Measurements from ENCODE around the gene RAB33B. TPM values are rescaled to one million over a fixed set of nuclear protein-coding genes. Genes with fewer than 3 reads are reported as not detected.
A peak's percentile ranks its signal among the peaks of the same experiment; 100 is the strongest.
"Not testable (repeated sequence)": the region's sequence is repeated elsewhere in the genome, so short reads cannot be mapped to it uniquely, and the experiment has no call there.

The RAB33B gene
- polyA plus RNA-seq, 3 donors from 2014 or later, result 2.8 to 6.8 (median 3.8) TPM

- Mint-ChIP-seq H3K9me3 (no peaks in the 10 kb centered on the region), H3K4me1 (peaks cover 45 to 52% of the 10 kb centered on the region in 2 donors), H3K36me3 (peaks cover 0 to 4% (median 0%) of the 10 kb centered on the region in 3 donors), H3K27ac (peak overlapping the region; percentile 96 to 99 (median 98)), H3K4me3 (peak overlapping the region in 2 of 5 donors; percentile 31 to 97), H3K27me3 (ENCODE audit: low read depth in 3 of 3) (peaks cover 9 to 15% (median 15%) of the 10 kb centered on the region in 3 donors)
- no peak for DNase-seq
These were observed 1.9 kb upstream of the RAB33B start for GRCh38 chr4:139451997-139452396.

DNA sequence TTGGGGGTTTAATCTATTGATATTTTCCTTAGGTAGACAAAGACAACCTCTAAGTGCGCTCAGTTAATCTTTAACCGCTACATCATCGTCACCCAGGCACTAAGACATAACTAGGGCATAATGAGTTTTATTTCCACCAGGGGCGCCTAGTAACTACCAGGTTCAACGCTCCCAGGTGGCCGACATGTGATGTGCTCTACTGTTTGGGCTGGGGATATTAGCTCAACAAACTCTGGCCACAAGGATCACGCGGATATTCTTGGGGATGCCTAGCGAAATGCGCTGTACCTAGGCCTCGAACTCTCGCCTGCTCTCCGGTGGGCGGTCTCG lies 915 bp upstream of the RAB33B start:
- H3K36me3 Mint-ChIP-seq, result peaks cover 0 to 4% (median 0%) of the 10 kb centered on the region in 3 donors
- H3K4me3 Mint-ChIP-seq, result peak overlapping the region; percentile 93 to 98 (median 97)
- H3K4me1 Mint-ChIP-seq, result peaks cover 50 to 62% of the 10 kb centered on the region in 2 donors
- peaks cover 11 to 15% (median 15%) of the 10 kb centered on the region in 3 donors for H3K27me3 Mint-ChIP-seq (ENCODE audit: low read depth in 3 of 3)
- H3K27ac Mint-ChIP-seq, result peak overlapping the region; percentile 96 to 99 (median 98)
- no peak for DNase-seq
- no peaks in the 10 kb centered on the region for H3K9me3 Mint-ChIP-seq

DNA sequence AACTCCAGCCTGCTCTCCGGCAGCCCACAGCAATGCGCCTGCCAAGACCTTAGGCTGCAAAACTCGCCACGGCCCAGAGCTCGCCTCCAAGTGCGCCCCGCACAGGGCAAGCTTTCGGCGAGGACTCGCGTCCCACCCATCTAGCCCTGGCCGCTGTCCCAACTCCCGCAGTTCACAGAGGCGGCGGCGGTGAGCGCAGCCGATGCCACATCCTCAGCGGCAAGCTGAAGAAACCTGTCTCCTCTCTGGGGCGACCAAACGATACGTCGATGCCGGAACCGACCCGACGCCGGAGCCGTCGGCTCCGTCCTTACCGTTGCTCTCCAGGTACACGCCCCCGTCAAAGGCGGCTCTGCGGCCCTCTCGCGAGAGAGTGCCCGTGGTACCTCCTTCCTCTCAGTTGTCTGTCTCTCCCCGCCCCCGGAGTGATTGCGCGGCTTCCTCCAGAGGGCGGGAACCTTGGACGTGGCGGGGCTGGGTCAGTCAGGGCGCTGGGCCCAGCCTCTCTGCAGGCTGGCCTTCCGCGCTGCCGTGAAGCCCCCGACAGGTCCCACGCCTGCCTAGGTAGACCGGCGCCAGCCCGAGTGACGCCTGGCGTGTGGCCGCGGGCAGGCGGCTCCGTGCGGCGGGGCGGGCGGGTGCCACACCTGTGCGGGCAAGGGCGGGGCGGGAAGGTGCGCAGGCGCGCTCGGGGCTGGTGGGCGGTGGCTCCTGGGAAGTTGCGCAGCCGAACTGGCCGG lies 380 bp upstream of the RAB33B start:
- H3K36me3 Mint-ChIP-seq, result peaks cover 0 to 3% (median 0%) of the 10 kb centered on the region in 3 donors
- H3K9me3 Mint-ChIP-seq, result no peaks in the 10 kb centered on the region
- peak; percentile 96 to 97 (median 97) for DNase-seq
- peaks cover 11 to 15% (median 15%) of the 10 kb centered on the region in 3 donors for H3K27me3 Mint-ChIP-seq (ENCODE audit: low read depth in 3 of 3)
- H3K4me3 Mint-ChIP-seq, result peak overlapping the region; percentile 93 to 98 (median 97)
- H3K27ac Mint-ChIP-seq, result peak overlapping the region; percentile 96 to 99 (median 98)
- peaks cover 55 to 67% of the 10 kb centered on the region in 2 donors for H3K4me1 Mint-ChIP-seq

- H3K27ac Mint-ChIP-seq, result peak overlapping the region; percentile 91 to 98 (median 94)
- no peaks in the 10 kb centered on the region for H3K9me3 Mint-ChIP-seq
- peaks cover 68 to 76% of the 10 kb centered on the region in 2 donors for H3K4me1 Mint-ChIP-seq
- peaks cover 11 to 15% (median 15%) of the 10 kb centered on the region in 3 donors for H3K27me3 Mint-ChIP-seq (ENCODE audit: low read depth in 3 of 3)
- no peaks in the 10 kb centered on the region for H3K36me3 Mint-ChIP-seq
- DNase-seq, result no peak
- H3K4me3 Mint-ChIP-seq, result peak overlapping the region; percentile 93 to 98 (median 97)
These were observed 1.2 kb downstream of the RAB33B start for GRCh38 chr4:139455126-139455538.

GRCh38 chr4:139457318-139457717 lies 3.4 kb downstream of the RAB33B start:
- no peak for DNase-seq
- Mint-ChIP-seq H3K27me3 (ENCODE audit: low read depth in 3 of 3) (peaks cover 11 to 15% (median 15%) of the 10 kb centered on the region in 3 donors), H3K9me3 (no peaks in the 10 kb centered on the region), H3K4me3 (no peak overlapping the region), H3K36me3 (no peaks in the 10 kb centered on the region), H3K4me1 (peaks cover 64 to 74% of the 10 kb centered on the region in 2 donors), H3K27ac (peak overlapping the region in 1 of 6 donors; percentile 19)

- Mint-ChIP-seq H3K9me3 (no peaks in the 10 kb centered on the region), H3K36me3 (no peaks in the 10 kb centered on the region), H3K4me3 (no peak overlapping the region), H3K27me3 (ENCODE audit: low read depth in 3 of 3) (peaks cover 7 to 10% (median 10%) of the 10 kb centered on the region in 3 donors), H3K27ac (peak overlapping the region in 2 of 6 donors; percentile 19 to 55), H3K4me1 (peaks cover 53 to 63% of the 10 kb centered on the region in 2 donors)
- DNase-seq, result no peak
These were observed 4.6 kb downstream of the RAB33B start for GRCh38 chr4:139458543-139458942.

DNA sequence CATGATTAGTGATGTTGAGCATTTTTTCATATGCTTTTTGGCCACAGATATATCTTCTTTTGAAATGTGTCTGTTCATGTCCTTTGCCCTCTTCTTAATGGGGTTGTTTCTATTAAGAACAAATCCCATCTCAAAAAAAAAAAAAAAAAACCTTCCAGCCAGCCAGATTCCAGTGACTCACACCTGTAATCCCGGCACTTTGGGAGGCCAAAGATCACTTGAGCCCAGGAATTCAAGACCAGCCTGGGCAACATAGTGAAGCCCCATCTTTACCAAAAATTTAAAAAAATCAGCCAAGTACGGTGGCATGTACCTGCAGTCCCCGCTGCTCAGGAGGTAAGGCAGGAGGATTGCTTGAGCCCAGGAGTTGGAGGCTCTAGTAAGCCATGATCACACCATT lies 5.1 kb downstream of the RAB33B start:
- DNase-seq, result no peak
- Mint-ChIP-seq H3K27me3 (ENCODE audit: low read depth in 3 of 3) (peaks cover 5 to 7% (median 7%) of the 10 kb centered on the region in 3 donors), H3K4me3 (no peak overlapping the region), H3K9me3 (no peaks in the 10 kb centered on the region), H3K4me1 (peaks cover 54 to 66% of the 10 kb centered on the region in 2 donors), H3K36me3 (no peaks in the 10 kb centered on the region), H3K27ac (peak overlapping the region in 1 of 6 donors; percentile 19)

DNA sequence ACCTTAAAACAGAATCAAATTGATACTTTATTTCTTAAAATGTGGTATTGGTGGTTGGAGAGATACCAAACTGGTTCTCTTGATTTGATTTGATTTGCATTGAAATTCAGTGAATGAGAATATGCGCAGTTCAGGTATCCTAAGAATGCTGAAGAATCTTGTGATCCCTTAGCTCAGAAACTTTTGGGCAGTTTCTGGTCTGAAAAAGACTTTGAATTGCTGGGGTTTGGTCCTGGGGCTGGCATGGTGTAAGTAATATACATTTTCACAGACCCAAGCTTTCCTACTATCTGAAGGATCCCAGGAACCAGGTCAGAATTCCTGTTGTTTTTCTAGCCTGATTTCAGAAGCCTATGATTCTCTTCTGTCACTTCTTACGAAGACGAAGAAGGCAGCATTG lies 6.6 kb downstream of the RAB33B start:
- no peaks in the 10 kb centered on the region for H3K36me3 Mint-ChIP-seq
- no peaks in the 10 kb centered on the region for H3K9me3 Mint-ChIP-seq
- no peak for DNase-seq
- H3K4me1 Mint-ChIP-seq, result peaks cover 43 to 57% of the 10 kb centered on the region in 2 donors
- no peak overlapping the region for H3K27ac Mint-ChIP-seq
- H3K27me3 Mint-ChIP-seq (ENCODE audit: low read depth in 3 of 3), result peaks cover 0 to 2% (median 0%) of the 10 kb centered on the region in 3 donors
- no peak overlapping the region for H3K4me3 Mint-ChIP-seq

GRCh38 chr4:139461022-139461628 lies 7.2 kb downstream of the RAB33B start:
- Mint-ChIP-seq H3K36me3 (no peaks in the 10 kb centered on the region), H3K27me3 (ENCODE audit: low read depth in 3 of 3) (peaks cover 0 to 2% (median 0%) of the 10 kb centered on the region in 3 donors), H3K27ac (no peak overlapping the region), H3K4me3 (no peak overlapping the region), H3K9me3 (no peaks in the 10 kb centered on the region), H3K4me1 (peaks cover 40 to 51% of the 10 kb centered on the region in 2 donors)
- DNase-seq, result no peak

GRCh38 chr4:139464512-139464911 lies 10.6 kb downstream of the RAB33B start:
- Mint-ChIP-seq H3K9me3 (peaks cover 5 to 15% (median 10%) of the 10 kb centered on the region in 6 donors), H3K4me1 (peaks cover 23 to 37% of the 10 kb centered on the region in 2 donors), H3K36me3 (peaks cover 9 to 14% (median 14%) of the 10 kb centered on the region in 3 donors)
- not testable (repeated sequence) for H3K27ac Mint-ChIP-seq; H3K27me3 Mint-ChIP-seq (ENCODE audit: low read depth in 3 of 3); DNase-seq; H3K4me3 Mint-ChIP-seq

- Mint-ChIP-seq H3K4me1 (peaks cover 21 to 42% of the 10 kb centered on the region in 2 donors), H3K27ac (no peak overlapping the region), H3K9me3 (peaks cover 5 to 15% (median 11%) of the 10 kb centered on the region in 6 donors), H3K27me3 (ENCODE audit: low read depth in 3 of 3) (no peaks in the 10 kb centered on the region), H3K4me3 (no peak overlapping the region), H3K36me3 (peaks cover 12 to 22% (median 21%) of the 10 kb centered on the region in 3 donors)
- no peak for DNase-seq
These were observed 12.0 kb downstream of the RAB33B start for GRCh38 chr4:139465922-139466321.

DNA sequence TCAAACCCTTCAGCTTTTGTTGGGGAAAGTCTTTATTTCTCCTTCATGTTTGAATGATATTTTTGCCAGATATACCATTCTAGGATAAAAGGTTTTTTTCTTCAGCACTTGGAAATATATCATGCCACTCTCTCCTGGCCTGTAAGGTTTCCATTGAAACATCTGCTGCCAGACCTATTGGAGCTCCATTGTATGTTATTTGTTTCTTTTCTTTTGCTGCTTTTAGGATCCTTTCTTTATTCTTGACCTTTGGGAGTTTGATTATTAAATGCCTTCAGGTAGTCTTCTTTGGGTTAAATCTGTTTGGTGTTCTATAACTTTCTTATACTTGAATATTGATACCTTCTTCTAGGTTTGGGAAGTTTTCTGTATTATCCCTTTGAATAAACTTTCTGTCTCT lies 14.8 kb downstream of the RAB33B start:
- peaks cover 25 to 39% (median 38%) of the 10 kb centered on the region in 3 donors for H3K36me3 Mint-ChIP-seq
- H3K9me3 Mint-ChIP-seq, result peaks cover 5 to 15% (median 11%) of the 10 kb centered on the region in 6 donors
- not testable (repeated sequence) for DNase-seq; H3K4me3 Mint-ChIP-seq; H3K27me3 Mint-ChIP-seq (ENCODE audit: low read depth in 3 of 3); H3K27ac Mint-ChIP-seq
- H3K4me1 Mint-ChIP-seq, result peaks cover 20 to 51% of the 10 kb centered on the region in 2 donors

- no peak for DNase-seq
- no peak overlapping the region for H3K4me3 Mint-ChIP-seq
- no peak overlapping the region for H3K27ac Mint-ChIP-seq
- H3K27me3 Mint-ChIP-seq (ENCODE audit: low read depth in 3 of 3), result no peaks in the 10 kb centered on the region
- H3K36me3 Mint-ChIP-seq, result peaks cover 26 to 39% (median 39%) of the 10 kb centered on the region in 3 donors
- H3K4me1 Mint-ChIP-seq, result peaks cover 20 to 48% of the 10 kb centered on the region in 2 donors
- peaks cover 5 to 15% (median 11%) of the 10 kb centered on the region in 6 donors for H3K9me3 Mint-ChIP-seq
These were observed 15.3 kb downstream of the RAB33B start for GRCh38 chr4:139469216-139469615.

DNA sequence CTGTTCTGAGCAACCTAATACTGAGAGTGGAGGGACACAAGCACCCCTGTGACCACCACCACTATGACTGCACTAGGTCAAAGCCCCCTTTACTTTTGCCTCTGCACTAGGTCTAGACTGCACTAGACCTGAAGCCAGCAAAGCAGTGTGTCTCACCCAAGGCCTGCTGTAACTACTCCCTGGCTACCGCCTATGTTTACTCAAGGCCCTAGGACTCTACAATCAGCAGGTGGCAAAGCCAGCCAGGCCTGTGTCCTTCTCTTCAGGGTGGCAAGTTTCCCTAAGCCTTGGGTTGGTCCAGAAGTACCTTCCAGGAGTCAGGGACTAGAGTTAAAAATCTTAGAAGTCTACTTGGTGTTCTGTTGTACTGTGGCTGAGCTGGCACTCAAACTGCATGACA lies 15.9 kb downstream of the RAB33B start:
- Mint-ChIP-seq H3K9me3 (peaks cover 5 to 15% (median 11%) of the 10 kb centered on the region in 6 donors), H3K4me3 (no peak overlapping the region), H3K27me3 (ENCODE audit: low read depth in 3 of 3) (no peaks in the 10 kb centered on the region), H3K36me3 (peaks cover 28 to 42% (median 39%) of the 10 kb centered on the region in 3 donors), H3K27ac (no peak overlapping the region), H3K4me1 (peaks cover 20 to 48% of the 10 kb centered on the region in 2 donors)
- no peak for DNase-seq

All from immature natural killer cell (primary cell).